OCI-LY1 (cell line): ENCODE data around the gene SIVA1.

Source experiments
- H2AFZ ChIP-seq: fragments of 200-600 bp; sonication (generic), shearing (Covaris generic); 2 replicates; pipeline ENCODE4 v1.6.0; 2014; ENCODE audit warnings: antibody characterized with exemption, mild to moderate bottlenecking, low read length
- H3F3A ChIP-seq: fragments of 200-600 bp; sonication (generic), shearing (Covaris generic); 2 replicates; pipeline ENCODE4 v1.6.0; 2014; ENCODE audit warnings: mild to moderate bottlenecking, antibody characterized with exemption, low read length, moderate library complexity; ENCODE audit not compliant: insufficient read depth
- H3K27ac ChIP-seq: fragments of 200-600 bp; sonication (generic); 2 replicates; pipeline ENCODE4 v1.5.1; 2014; ENCODE audit warnings: low read length, mixed run types, mild to moderate bottlenecking, low read depth; ENCODE audit not compliant: poor library complexity, severe bottlenecking
- H3K27me3 ChIP-seq: fragments of 200-600 bp; sonication (generic); 2 replicates; pipeline ENCODE4 v1.6.0; 2014; ENCODE audit warnings: antibody characterized with exemption, mild to moderate bottlenecking, low read length, moderate library complexity; ENCODE audit not compliant: insufficient read depth
- H3K36me3 ChIP-seq: fragments of 200-600 bp; sonication (generic); 2 replicates; pipeline ENCODE4 v1.6.1; 2014; ENCODE audit warnings: mild to moderate bottlenecking, antibody characterized with exemption, low read length, moderate library complexity, mixed read lengths; ENCODE audit not compliant: insufficient read depth
- H3K4me1 ChIP-seq: fragments of 200-600 bp; sonication (generic); 2 replicates; pipeline ENCODE4 v1.5.1; 2014; ENCODE audit warnings: mild to moderate bottlenecking, low read length, moderate library complexity; ENCODE audit not compliant: insufficient read depth, severe bottlenecking
- H3K4me2 ChIP-seq: fragments of 200-600 bp; sonication (generic), shearing (Covaris generic); 2 replicates; pipeline ENCODE4 v1.6.1; 2014; ENCODE audit warnings: low read length
- H3K4me3 ChIP-seq: fragments of 200-600 bp; sonication (generic); 2 replicates; pipeline ENCODE4 v1.5.1; 2014; ENCODE audit warnings: low read length, low read depth, mild to moderate bottlenecking, mixed read lengths; ENCODE audit not compliant: poor library complexity, severe bottlenecking
- H3K79me2 ChIP-seq: fragments of 200-600 bp; shearing (Covaris generic); 2 replicates; pipeline ENCODE4 v1.6.1; 2016; ENCODE audit warnings: mixed run types, low read length, mixed read lengths; ENCODE audit not compliant: insufficient read depth
- H3K9ac ChIP-seq: fragments of 200-600 bp; sonication (generic), shearing (Covaris generic); 2 replicates; pipeline ENCODE4 v1.6.1; 2014; ENCODE audit warnings: mild to moderate bottlenecking, low read length, mixed read lengths
- H3K9me2 ChIP-seq: fragments of 200-600 bp; sonication (generic), shearing (Covaris generic); 2 replicates; pipeline ENCODE4 v1.6.1; 2014; ENCODE audit warnings: low read depth, mild to moderate bottlenecking, low read length, mixed read lengths
- H3K9me3 ChIP-seq: fragments of 200-600 bp; shearing (Covaris generic); 2 replicates; pipeline ENCODE4 v1.6.1; 2014; ENCODE audit warnings: low read length, mixed read lengths
- H4K20me1 ChIP-seq: fragments of 200-600 bp; sonication (generic), shearing (Covaris generic); 2 replicates; pipeline ENCODE4 v1.6.0; 2016; ENCODE audit warnings: mild to moderate bottlenecking, low read length; ENCODE audit not compliant: insufficient read depth
- EZH2 ChIP-seq: fragments of 200-600 bp; sonication (generic), shearing (Covaris generic); IDR thresholded peaks from 2 replicates; pipeline ENCODE4 v1.8.0; 2017; ENCODE audit warnings: borderline replicate concordance, mixed run types, mild to moderate bottlenecking, antibody characterized with exemption, low read length, moderate library complexity, mixed read lengths
- TF ChIP-seq, protein P1 (sequence below): fragments of 200-600 bp; sonication (generic), shearing (Covaris generic); IDR thresholded peaks from 2 replicates; pipeline ENCODE4 v1.5.1; 2017; ENCODE audit warnings: mild to moderate bottlenecking, antibody characterized with exemption, low read length, moderate library complexity, mixed read lengths

The SIVA1 gene

GRCh38 chr14:104719343-104719742, 33.6 kb upstream of the SIVA1 start:
- H3K4me3 ChIP-seq = no peak overlapping the region
- peaks cover 4% of the 10 kb centered on the region; the same call in 1 of the 2 replicates for H3K27me3 ChIP-seq
- H3K9me2 ChIP-seq = no peaks in the 10 kb centered on the region
- H3K4me1 ChIP-seq = peaks cover 13% of the 10 kb centered on the region
- H3K9me3 ChIP-seq = no peaks in the 10 kb centered on the region
- H2AFZ ChIP-seq = no peak overlapping the region
- no peak overlapping the region for H3K9ac ChIP-seq
- TF ChIP-seq, protein P1, sequence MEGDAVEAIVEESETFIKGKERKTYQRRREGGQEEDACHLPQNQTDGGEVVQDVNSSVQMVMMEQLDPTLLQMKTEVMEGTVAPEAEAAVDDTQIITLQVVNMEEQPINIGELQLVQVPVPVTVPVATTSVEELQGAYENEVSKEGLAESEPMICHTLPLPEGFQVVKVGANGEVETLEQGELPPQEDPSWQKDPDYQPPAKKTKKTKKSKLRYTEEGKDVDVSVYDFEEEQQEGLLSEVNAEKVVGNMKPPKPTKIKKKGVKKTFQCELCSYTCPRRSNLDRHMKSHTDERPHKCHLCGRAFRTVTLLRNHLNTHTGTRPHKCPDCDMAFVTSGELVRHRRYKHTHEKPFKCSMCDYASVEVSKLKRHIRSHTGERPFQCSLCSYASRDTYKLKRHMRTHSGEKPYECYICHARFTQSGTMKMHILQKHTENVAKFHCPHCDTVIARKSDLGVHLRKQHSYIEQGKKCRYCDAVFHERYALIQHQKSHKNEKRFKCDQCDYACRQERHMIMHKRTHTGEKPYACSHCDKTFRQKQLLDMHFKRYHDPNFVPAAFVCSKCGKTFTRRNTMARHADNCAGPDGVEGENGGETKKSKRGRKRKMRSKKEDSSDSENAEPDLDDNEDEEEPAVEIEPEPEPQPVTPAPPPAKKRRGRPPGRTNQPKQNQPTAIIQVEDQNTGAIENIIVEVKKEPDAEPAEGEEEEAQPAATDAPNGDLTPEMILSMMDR = no peak
- no peak for TF ChIP-seq EZH2
- H3K79me2 ChIP-seq = no peaks in the 10 kb centered on the region
- H3F3A ChIP-seq = no peaks in the 10 kb centered on the region
- H3K4me2 ChIP-seq = no peak overlapping the region
- no peaks in the 10 kb centered on the region for H4K20me1 ChIP-seq
- H3K27ac ChIP-seq = no peak overlapping the region
- H3K36me3 ChIP-seq = no peaks in the 10 kb centered on the region

DNA sequence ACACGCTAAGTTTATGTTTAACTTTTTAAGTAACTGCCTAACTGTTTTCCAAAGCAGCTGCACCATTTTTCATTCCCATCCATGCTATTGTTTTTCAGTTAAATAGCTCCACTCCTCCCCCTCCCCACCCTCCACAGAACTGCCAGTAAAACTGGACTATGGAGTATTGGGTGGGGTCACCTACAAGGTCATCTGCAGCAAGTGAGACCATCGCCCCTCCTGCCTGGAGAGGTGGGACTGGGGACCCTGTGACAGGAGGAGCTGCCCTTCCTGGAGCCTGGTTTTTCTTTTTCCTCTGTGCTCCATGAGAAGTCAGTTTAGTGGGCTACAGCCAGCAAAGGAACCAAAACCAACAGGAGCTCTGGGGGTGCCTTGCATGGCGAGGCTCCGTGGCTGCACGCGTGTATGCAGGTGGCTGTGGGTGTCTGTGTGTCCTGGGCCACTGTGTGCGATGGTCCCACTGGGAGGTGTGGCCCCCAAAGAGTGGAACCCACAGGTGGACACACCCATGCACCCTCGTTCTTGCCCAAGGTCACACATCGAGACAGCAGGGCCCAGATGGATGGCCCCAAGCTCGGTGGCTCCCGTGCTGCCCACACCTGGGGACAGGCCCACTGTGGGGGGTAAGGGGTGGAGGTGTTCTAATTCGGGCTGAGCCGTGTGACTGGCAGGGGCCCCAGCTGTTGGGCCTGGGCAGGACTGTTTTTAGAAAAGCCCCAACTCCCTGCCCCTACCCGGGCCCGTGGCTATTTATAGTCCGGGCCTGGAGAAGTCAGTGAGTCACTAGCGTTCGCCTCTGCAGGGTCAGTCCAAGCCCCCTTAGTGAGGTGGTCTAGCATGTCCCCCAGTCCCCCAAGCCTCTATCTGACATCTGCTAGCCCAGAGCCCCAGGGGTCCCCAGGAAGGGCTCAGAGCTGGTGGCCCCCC, 31.2 kb upstream of the SIVA1 start:
- Histone ChIP-seq H3K4me2 (no peak overlapping the region), H3K9me3 (no peaks in the 10 kb centered on the region), H4K20me1 (no peaks in the 10 kb centered on the region), H2AFZ (no peak overlapping the region), H3K79me2 (no peaks in the 10 kb centered on the region), H3K9ac (no peak overlapping the region), H3K4me1 (peaks cover 18% of the 10 kb centered on the region), H3K27me3 (peaks cover 8% of the 10 kb centered on the region; the same call in 1 of the 2 replicates), H3K27ac (no peak overlapping the region), H3K36me3 (no peaks in the 10 kb centered on the region), H3K9me2 (no peaks in the 10 kb centered on the region), H3K4me3 (no peak overlapping the region), H3F3A (no peaks in the 10 kb centered on the region)
- TF ChIP-seq EZH2 = no peak
- TF ChIP-seq, protein P1 = no peak

DNA sequence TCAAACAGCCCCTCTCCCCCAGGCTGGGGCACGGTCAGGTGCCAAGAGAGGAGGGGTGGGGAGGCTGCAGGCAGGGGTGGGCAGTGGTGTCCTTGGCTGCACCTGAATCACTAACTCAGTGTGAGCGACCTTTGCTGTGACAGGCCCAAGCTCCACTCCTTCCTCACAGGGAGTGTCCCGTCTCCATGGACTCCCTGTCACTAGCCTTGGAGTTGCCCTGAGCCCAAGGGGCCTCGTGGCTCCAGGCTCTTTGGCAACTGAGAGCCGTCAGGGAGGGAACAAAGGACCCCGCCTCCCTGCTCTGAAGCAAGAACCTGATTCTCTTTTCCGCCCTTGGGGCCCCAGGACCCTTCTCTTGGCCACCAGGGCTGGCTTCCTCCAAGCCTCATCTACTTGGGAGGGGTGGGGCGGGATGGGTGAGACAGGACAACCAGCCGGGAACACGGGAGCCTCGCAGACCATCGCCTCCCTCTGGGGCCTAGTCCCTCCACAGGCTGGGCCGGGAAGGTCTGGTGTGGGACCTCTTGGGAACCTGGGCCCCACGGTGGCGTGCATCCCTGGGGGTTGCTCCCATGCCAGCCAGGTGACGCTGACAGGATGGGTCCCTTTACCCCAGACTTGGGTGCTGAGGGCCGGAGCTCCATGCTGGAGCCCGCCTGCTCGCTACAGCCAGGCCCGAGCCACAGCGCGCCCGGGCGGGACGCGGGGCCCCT, 29.9 kb upstream of the SIVA1 start:
- H3K27ac ChIP-seq = no peak overlapping the region
- H3K27me3 ChIP-seq = 0 out of 2 replicates have a peak, but pooled peaks cover 8% of the 10 kb centered on the region
- no peak overlapping the region for H3K9ac ChIP-seq
- no peaks in the 10 kb centered on the region for H3K79me2 ChIP-seq
- H3K4me3 ChIP-seq = peak overlapping the region; percentile 75
- H3K36me3 ChIP-seq = no peaks in the 10 kb centered on the region
- no peaks in the 10 kb centered on the region for H3F3A ChIP-seq
- H3K4me2 ChIP-seq = peak overlapping the region; percentile 87
- no peaks in the 10 kb centered on the region for H3K9me3 ChIP-seq
- TF ChIP-seq, protein P1 = no peak
- no peak for TF ChIP-seq EZH2
- no peaks in the 10 kb centered on the region for H3K9me2 ChIP-seq
- no peak overlapping the region for H2AFZ ChIP-seq
- no peaks in the 10 kb centered on the region for H4K20me1 ChIP-seq
- H3K4me1 ChIP-seq = peaks cover 10% of the 10 kb centered on the region
